Astrocyte of the cerebellum (primary cell): ENCODE data around the gene PRKCE.

Experiments used
- DNase-seq: peaks from one replicate; pipeline ENCODE4 v3.0.0-alpha.2; 2011; ENCODE audit warnings: low read depth
- H3K4me3 ChIP-seq: 2 replicates; pipeline ENCODE4 v1.5.1; 2011; ENCODE audit warnings: mild to moderate bottlenecking, low read depth, low read length, moderate library complexity
- CTCF ChIP-seq: IDR thresholded peaks from 2 replicates; pipeline ENCODE4 v1.5.1; 2012; ENCODE audit warnings: low read length, low read depth, moderate library complexity, mild to moderate bottlenecking; ENCODE audit errors: missing control alignments
- in situ Hi-C: cut with HindIII; loops from 2 replicates; pipeline ENCODE4 v1.10.0; 2017; ENCODE audit warnings: low sequenced_read_pairs

The PRKCE gene

GRCh38 chr2:45814951-45815621 is 163.6 kb downstream of the PRKCE start:
- no peak overlapping the region for H3K4me3 ChIP-seq
- no peak for TF ChIP-seq CTCF
- DNase-seq, result no peak
- in situ Hi-C loops, result no loop called here

- in situ Hi-C loops, result no loop called here
- no peak for TF ChIP-seq CTCF
- no peak for DNase-seq
- H3K4me3 ChIP-seq, result no peak overlapping the region
Measured at GRCh38 chr2:45816272-45816671, 164.8 kb downstream of the PRKCE start.

- no peak for DNase-seq
- TF ChIP-seq CTCF, result no peak
- H3K4me3 ChIP-seq, result no peak overlapping the region
- in situ Hi-C loops, result no loop called here
Measured at GRCh38 chr2:45818591-45818990, 167.1 kb downstream of the PRKCE start.

GRCh38 chr2:45820048-45820447 is 168.6 kb downstream of the PRKCE start:
- no peak for DNase-seq
- H3K4me3 ChIP-seq, result no peak overlapping the region
- TF ChIP-seq CTCF, result no peak
- in situ Hi-C loops, result no loop called here

GRCh38 chr2:45821558-45822271 is 170.2 kb downstream of the PRKCE start:
- no peak for TF ChIP-seq CTCF

GRCh38 chr2:45822272-45822630 is 170.8 kb downstream of the PRKCE start:
- in situ Hi-C loops, result no loop called here
- DNase-seq, result no peak
- H3K4me3 ChIP-seq, result no peak overlapping the region
- no peak for TF ChIP-seq CTCF

More at GRCh38 chr2:45821558-45822271, 170.2 kb downstream of the PRKCE start:
- H3K4me3 ChIP-seq, result no peak overlapping the region
- in situ Hi-C loops, result no loop called here
- peak; percentile 51 for DNase-seq
